ENCODE data around the gene ZNF773.
"Not testable (repeated sequence)": the region's sequence is repeated elsewhere in the genome, so short reads cannot be mapped to it uniquely, and the experiment has no call there.

Gene ZNF773

GRCh38 chr19:57499680-57500395 lies at the start of gene ZNF773:
Gene ZNF773 (plus strand): TSS chr19:57499938. CDS start chr19:57500081, 143 bp downstream.
- DNase-seq = peak; percentile 86

- no peak for DNase-seq
These were observed 47.4 kb upstream of the ZNF773 start for GRCh38 chr19:57452307-57452706.

GRCh38 chr19:57465680-57466381 lies 33.9 kb upstream of the ZNF773 start:
- no peak for DNase-seq

GRCh38 chr19:57466489-57466888 lies 33.2 kb upstream of the ZNF773 start:
- no peak for DNase-seq

- no peak for DNase-seq
These were observed 26.1 kb upstream of the ZNF773 start for GRCh38 chr19:57473646-57474045.

GRCh38 chr19:57477191-57478008 lies 22.3 kb upstream of the ZNF773 start, which contains the start of gene ZNF772:
Gene ZNF772 (minus strand): TSS chr19:57477566. CDS start chr19:57477309, 257 bp downstream.
- peak; percentile 96 for DNase-seq

GRCh38 chr19:57487477-57488298 lies 12.1 kb upstream of the ZNF773 start, which contains the start of gene ZNF419:
Gene ZNF419 (plus strand): TSS chr19:57487750. CDS start chr19:57487951, 201 bp downstream.
- DNase-seq = peak; percentile 92

GRCh38 chr19:57488299-57488644 lies 11.5 kb upstream of the ZNF773 start:
- not testable (repeated sequence) for DNase-seq

- not testable (repeated sequence) for DNase-seq
These were observed 432 bp upstream of the ZNF773 start for GRCh38 chr19:57499332-57499679.

GRCh38 chr19:57500400-57500799 lies 662 bp downstream of the ZNF773 start:
- not testable (repeated sequence) for DNase-seq

GRCh38 chr19:57506163-57506562 lies 6.4 kb downstream of the ZNF773 start:
- DNase-seq = no peak

GRCh38 chr19:57511484-57511883 lies 11.7 kb downstream of the ZNF773 start:
- no peak for DNase-seq

GRCh38 chr19:57512845-57513244 lies 13.1 kb downstream of the ZNF773 start:
- DNase-seq = no peak

- no peak for DNase-seq
These were observed 15.5 kb downstream of the ZNF773 start for GRCh38 chr19:57515255-57515654.

- DNase-seq = not testable (repeated sequence)
These were observed 18.3 kb downstream of the ZNF773 start for GRCh38 chr19:57518021-57518420.

- DNase-seq = peak; percentile 82
These were observed 27.6 kb downstream of the ZNF773 start, which contains the start of gene ZNF549 for GRCh38 chr19:57527136-57527881. Gene ZNF549 (plus strand): TSS chr19:57527356. CDS start chr19:57527574, 218 bp downstream.

- no peak for DNase-seq
These were observed 38.3 kb downstream of the ZNF773 start for GRCh38 chr19:57537953-57538547.

GRCh38 chr19:57546513-57546912 lies 46.8 kb downstream of the ZNF773 start:
- no peak for DNase-seq

- no peak for DNase-seq
These were observed 52.7 kb downstream of the ZNF773 start for GRCh38 chr19:57552432-57552831.

GRCh38 chr19:57557659-57558058 lies 57.9 kb downstream of the ZNF773 start:
- DNase-seq = no peak

Data from midbrain (tissue), 1 donor.